Right renal cortex interstitium (tissue), 3 donors: ENCODE measurements around the gene COL5A2. TPM values are rescaled to one million over a fixed set of nuclear protein-coding genes. Genes with fewer than 3 reads are reported as not detected.
A peak's percentile ranks its signal among the peaks of the same experiment; 100 is the strongest.

Experiments used
- DNase-seq, 3 donors: peaks; one replicate each; pipeline ENCODE4 v3.0.0-alpha.2; 2013; ENCODE audit warnings: low read depth in 3 of 3, low spot score in 2 of 3
- polyA plus RNA-seq, 3 donors: library from polyadenylated mRNA; unstranded; fragments of 120-200 nt; gene quantifications; one replicate each; pipeline ENCODE4 v1.2.1, GENCODE V29; 2013; ENCODE audit not compliant: insufficient read length in 3 of 3

Gene COL5A2
- 100 to 1,000 TPM; 134 to 147 (median 145) TPM for polyA plus RNA-seq

DNA sequence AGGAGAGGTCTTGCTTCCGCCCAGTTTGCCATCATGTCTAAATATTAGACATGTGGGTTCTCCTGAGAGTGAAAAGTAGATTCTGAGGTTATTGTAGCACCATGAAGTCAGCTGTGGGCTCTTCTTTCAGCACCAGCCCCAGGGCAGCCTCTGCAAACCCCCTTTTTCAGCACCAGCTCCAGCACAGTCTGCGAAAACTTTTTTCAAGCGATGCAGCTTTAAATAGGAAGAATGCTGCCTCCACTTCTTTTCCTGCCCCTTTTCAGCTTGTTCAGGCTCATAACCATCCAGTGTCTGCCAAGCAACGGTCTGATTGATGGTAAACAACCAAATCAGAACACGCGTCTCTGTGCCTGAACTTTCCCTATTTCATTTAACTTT lies at the start of gene COL5A2:
Gene COL5A2 (minus strand): TSS at position 192 of the 381 bp plus-strand sequence. CDS start 157 bp downstream, at position 35.
- peak in 2 of 3 donors; percentile 48 to 53 for DNase-seq

DNA sequence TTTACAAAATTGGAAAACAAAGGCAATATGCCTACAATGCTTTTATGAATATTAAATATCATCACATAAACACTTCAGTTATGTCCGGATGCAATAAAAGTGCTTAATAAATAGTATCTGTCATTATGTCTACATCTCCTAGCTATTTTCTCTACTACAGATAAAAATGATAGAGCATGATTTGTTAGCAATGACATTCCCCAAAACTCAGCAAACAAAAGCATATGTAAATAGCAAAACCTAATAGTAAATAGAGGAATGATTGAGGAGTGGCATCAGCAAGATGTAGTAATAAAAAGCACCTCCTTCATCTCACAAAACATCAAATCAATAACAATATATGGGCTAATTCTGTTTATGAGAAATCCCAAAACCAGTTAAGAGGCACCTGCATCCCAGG lies 46.5 kb upstream of the COL5A2 start:
- no peak for DNase-seq

DNA sequence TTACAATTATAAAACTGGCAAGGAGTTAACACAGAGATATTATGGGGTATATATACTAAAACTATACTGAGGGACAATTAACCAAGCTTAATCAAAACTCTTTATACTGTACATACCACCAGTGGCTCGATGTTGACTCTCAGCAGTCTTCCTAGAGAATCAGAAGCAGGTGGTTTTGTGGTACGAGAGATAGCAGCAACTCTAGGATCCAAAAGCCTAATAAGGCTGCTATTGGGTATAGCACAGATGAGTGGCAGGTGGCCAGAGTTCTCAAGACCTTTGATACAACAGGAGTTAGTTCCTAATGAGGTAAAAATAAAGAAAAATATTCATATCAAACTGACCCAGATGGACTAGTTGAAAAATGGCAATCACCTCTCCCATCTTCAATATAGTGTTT lies 45.5 kb upstream of the COL5A2 start:
- no peak for DNase-seq

DNA sequence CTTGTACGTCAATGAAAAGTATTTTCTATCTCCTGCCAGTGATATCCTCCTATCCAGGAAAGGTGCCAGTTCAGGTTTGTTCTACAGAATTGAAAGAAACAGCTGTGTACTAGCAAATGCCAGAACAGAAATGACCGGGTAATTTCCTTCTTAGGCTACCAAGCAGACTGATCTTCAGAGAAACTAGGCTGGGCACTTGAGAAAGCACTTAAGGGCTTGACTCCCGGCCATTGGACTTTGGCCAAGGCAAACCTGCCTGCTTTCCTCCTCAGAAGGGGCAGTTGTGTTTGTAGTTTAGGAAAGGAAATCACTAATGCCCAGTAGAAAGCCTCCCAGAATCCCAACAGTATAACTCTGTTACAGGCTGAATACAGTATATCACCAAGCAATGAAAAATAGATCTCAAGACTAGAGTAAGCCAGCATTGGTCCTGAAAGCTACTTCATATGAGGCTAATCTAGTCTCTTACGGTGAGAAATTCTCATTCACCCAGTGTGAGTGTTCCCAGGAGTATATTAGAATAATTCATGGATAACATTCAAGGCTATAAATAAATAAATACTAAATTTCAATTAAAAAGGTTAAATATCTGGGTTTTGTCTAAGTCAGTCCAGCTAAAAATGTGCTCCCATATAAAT lies 43.0 kb upstream of the COL5A2 start:
- no peak for DNase-seq

DNA sequence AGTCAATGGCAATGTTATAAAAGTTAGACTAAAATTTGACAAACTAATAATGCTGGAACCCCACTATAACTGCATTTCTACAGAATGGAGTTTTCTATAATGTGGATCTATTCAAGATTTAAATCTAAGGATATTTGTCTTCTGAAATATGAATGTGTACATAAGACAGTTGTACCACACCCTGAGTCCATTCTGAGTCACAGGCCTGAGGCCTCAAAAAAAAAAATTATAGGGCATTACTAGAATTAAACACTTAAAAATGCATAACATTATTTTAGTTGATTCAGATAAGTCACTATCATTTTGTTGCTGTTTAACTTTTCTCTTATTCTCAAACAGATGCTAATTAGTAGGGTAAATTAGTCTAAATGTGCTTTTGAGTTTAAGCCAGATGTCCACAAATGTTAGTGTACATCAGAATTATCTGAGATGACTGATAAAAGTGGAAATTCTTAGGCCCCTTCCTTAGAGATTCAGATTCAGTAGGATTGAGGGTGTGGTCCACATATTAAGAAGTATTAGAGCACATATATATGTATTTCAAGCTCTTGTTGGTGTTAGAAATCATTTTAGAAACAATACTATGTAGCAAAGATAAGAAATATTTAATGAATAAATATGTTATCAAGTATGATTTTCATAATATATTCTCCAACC lies 42.4 kb upstream of the COL5A2 start:
- no peak for DNase-seq

DNA sequence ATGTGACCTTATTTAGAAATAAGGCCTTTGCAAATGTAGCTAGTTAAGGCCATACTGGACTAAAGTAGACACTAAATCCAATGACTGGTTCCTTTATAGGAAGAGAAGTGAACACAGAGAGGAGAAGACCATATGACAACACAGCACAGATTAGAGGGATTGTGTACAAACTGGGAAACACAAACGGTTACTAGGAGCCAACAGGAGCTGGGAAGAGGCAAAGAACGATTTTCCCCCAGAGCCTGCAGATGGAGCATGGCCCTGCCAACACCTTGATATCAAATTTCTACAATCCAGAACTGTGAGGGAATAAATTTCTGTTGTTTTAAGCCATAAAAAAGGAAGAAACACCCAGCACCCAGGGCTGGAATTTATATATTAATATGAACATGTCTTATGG lies 38.7 kb upstream of the COL5A2 start:
- no peak for DNase-seq

DNA sequence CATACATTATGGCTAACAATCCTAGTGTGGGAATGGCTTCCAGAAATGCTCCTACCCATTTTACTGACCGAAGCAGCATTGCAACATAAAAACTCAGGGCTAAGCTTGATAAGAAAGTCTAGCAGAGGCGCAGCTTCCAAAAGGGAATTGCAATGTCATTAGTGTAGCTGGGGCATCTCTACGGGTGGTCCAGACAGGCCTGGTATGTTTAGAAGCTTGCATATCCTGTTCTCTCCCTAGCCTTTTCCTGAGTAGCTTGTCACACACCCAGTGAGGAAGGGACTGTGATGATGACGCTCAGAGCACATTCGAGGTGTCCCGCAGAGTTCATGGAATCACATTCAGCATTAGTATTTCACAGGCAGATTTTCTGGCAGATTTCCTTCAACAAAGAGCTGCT lies 38.0 kb upstream of the COL5A2 start:
- DNase-seq = no peak

DNA sequence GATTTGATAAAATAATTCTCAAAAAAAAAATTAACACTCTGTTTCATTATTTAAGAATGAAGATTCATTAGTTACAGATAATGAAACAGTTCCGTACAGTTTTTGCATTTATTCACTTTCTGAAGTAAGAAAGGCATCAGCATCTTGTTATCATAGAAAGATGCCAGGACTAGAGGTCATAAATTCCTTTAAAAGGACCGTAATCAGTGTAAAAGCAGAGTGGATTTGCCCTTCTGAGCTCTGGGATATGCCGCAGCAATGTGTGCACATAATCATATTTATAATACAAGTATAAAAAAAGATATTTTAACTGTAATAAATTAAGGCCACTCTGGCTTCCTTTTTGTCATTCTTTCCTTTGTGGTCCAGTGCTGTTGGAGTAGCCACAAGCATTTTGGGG lies 37.5 kb upstream of the COL5A2 start:
- no peak for DNase-seq

DNA sequence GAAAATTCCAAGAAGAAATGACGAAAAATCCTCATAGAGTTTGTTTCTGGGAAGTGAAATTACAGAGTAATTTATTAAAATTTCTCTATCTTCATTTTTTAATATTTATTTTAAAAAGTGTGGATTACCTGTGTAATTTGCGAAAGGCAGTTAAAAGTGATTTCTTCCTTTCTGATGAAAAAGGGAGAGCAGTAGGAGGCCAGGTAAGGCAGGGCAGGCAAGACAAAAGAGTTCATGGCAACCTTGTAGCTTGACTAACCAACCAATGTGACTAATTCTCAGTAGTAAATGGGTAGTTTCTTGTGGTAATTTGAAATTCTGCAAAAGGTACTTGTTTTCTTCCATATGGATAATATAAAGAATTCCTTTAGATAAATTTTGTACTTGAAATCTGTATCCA lies 34.9 kb upstream of the COL5A2 start:
- DNase-seq = no peak

DNA sequence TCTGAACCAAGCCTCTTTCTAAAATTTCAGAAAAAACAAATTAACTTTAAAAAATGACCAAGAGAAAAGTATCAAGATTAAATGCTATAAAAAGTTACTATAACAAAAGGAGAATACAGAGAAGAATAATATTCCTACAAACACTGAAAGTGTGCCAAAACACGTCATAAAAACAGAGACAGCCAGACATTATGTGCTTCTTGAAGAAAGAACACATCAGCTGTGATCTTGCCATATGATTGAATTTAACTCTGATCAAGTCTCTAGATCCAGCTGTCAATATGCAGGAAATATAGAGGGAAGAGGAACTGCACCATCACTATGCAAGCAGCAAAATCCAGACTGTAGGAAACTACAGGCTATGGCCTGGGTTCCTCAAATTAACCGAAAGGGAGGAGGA lies 33.7 kb upstream of the COL5A2 start:
- DNase-seq = no peak

DNA sequence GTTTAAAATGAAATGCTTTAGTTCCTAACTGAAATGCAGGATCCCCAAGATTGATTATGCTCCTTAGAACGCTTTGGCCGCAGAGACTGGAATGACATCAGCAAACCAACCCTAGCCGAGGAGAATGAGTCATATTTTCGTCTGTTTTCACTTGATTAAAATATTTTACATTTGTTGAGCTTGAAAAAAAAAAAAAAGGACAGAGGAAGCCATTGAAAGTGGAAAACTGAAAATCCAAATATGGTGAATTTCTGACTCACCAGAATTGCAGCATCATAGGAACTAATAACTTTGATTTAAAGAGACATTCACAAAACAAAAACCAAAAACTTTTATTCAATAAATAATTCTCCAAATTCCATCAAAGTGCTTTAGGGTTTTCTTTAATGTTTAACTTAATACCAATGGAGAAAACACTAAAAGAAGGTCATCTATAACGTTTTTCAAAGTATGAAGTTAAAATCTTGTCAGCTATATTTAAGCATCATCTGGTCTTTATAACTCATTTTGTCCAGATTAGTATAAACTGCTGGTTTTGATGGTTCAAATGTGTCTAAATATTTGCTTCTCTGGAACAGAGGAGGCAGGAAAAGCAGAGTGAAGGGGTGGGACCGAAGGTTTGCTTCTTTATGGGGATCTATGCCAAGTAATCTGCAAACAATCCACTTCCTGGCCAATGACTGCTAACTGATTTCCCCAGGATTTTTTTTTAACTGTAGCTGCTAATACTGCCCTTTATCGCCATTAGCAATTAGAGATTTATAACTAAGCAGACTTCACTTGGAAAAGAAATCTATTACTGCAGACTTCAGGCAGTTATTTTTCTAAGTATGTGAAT lies 30.9 kb upstream of the COL5A2 start:
- no peak for DNase-seq

DNA sequence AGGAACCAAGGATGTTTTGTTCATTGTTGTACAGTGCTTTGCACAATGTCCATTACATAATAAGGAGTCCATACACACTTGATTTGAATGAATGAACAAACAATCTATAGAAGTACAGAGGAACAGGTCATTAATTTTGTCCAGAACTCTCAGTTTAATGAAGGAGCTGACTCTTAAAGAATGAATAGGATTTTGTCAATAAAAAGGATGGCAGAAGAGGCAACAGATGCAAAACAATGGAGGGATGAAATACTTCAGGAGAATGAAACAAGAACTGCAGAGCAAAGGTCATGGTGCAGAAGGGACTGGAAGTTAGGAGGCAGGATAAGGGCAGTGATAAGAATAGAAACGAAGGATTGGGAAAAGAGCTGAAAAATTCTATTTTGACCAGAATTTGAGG lies 28.7 kb upstream of the COL5A2 start:
- no peak for DNase-seq

DNA sequence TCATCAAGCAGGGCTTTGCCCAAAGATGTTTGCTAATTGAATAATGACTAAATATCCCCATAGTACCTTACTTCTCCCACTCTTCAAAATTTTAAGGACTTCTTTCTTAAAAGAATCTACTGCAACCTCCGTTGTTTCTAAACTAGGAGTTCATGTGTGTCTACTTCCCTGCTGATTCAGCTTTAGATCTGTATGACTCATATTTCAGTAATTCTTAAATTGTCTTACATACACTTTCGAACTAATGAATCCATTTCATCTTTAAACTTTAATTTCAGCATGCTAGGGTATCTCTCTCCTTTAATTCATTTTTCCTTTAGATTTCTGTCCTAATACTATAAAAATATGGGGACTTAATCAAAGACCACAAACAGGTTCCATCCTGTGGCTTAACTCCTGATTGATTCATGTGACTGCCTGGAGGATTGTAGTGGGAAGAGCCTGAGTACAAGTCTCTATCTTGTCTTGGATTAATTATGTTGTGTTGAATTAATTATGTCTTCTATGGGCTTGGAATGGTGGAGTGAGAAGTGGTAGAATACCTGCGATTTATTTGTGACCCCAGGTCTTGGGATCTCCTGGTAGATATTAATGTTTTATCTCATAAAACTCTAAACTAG lies 24.9 kb upstream of the COL5A2 start:
- DNase-seq = no peak

DNA sequence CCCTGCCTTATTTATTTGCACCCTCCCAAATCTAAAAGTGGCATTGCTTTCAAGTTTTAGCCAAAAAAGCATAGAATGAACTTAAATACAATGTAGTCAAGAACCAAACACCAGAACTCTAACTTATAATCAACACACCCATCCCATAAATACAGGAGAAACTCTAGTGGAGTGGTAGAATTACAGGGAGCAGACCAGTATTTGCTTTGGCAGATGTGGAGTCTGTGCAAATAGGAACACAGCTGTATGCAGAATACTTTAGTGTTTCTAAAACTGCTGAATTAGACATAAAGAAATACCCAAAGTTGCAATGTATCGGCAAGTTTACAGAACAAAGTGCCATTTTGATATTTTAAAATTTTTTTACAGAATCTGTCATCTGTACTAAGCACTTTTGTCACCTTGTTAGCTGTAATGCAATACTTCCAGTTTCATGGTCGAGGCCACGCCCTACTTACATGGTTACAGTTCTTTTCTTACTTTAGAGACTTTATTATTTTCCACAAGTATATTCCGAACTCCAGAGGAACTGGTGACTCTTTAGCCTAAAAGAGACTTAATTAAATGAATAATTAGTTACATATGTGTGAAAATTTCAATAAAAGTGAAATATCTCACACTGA lies 23.7 kb upstream of the COL5A2 start:
- DNase-seq = no peak

DNA sequence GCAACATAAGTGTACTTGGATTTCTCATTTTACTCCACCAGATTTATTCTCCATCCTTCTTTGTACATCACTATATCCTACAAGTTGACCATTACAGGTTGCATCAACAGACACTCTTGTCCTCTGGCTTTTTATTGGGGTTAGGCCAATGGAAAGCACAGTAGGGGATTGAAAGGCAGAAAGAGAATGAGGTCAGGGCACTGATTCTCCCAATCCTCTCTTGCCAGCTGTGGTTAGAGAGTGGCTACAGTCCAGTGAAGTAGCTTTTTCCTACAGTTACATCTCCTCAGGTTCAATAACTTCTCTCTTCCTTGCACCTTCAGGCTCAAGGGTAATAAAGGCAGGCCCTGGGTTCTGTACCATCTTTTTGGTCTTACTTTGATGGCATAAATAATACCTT lies 20.2 kb upstream of the COL5A2 start:
- DNase-seq = no peak

DNA sequence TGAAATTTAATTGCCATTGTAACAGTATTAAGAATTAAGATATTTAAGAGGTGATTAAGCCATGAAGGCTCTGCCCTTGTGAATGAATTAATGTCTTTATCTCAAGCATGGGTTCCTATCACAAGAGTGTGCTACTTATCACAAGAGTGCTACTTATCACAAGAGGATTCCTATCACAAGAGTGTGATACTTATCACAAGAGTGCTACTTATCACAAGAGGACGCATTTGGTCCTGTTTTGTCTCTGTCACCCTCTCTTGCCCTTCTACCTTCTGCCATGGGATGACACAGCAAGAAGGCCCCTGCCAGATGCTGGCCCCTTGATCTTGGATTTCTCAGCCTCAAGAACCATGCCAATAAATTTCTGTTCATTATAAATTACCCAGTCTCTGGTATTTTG lies 13.2 kb upstream of the COL5A2 start:
- DNase-seq = no peak

DNA sequence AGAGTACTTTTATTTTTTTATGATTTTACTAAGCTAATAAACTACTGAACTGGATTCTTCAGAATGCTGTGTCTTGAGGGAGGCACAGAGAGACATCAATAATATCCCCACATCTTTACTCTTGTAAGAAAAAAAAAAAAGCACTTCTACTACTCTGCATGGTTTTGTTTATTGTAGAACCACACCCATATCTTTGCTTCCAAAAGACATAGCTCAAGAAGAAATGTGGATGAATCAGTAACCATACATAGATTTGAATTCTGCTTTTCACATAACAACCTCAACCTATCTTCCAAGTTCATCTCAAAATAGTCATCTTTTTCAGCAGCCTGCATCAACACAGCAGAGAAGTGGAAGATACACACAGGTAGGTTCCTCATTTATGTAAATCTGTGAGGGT lies 12.2 kb upstream of the COL5A2 start:
- DNase-seq = no peak

DNA sequence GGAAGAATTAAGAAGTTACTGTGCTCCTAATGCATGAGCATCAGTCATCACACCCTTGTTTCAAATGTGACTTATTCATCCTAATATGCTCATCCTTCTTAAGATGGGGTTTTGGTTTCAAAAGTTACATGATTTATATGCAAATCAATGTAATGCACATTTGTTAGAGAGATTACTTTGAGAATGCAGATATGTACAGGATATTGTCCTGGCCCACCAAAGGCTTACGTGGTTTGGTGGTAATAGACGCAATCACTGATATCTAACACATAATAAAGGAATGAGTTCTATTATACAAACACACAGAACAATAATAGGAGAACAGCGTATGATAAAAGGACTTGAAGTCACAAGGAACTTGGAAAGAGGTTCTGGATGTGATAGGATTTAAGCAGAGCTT lies 11.1 kb upstream of the COL5A2 start:
- DNase-seq = no peak

DNA sequence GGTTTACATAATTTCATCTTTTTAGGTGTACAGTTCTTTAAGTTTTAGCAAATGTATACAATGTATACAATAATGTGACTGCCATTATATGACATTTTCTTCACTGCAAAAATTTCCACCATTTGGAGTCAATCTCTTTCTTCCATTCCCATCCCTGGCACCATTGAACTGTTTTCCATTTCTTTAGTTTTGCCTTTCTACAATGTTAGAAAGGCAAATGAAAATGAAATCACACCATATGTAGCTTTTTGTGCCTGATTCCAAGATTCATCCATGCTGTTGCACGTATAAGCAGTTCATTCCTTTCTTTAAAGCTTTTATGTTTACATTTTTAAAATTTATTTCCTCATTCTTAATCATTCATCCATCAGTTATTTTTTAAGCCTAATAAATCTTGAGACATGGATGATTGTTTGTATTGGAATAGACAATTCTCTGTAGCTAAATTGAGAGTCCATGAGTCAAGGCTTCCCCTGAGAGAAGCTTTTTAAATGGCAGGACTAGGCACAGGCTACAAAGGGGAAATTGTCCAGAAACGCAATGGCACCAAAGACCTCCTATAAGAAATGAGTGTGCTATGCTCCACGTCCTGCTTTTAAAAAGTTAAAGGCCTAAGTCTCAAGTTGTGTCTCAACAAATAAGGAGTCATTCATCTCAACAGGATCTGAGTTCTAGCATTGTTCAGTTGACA lies 8.7 kb upstream of the COL5A2 start:
- no peak for DNase-seq

DNA sequence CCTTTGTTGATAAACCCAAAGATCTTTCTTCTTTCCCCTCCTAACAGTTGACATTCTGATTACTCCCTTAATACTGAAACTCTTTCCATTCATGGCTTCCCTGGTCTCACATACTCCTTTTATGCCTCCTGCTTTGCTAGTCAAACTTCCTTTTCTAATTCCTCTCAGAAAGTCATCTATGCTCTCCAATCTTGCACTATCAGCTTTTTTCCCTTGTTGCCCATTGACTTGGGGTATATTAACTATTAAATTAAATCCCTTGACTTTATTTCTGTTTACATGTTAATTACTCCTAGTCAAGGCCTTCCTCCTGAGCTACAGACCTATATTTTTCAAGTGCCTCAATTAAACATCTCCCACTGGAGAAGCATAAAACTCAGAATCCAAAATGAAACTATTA lies 3.6 kb upstream of the COL5A2 start:
- no peak for DNase-seq
